ENCODE results near the gene RGPD8. TPM values are rescaled to one million over a fixed set of nuclear protein-coding genes. Genes with fewer than 3 reads are reported as not detected.

The RGPD8 gene
- total and polyA plus RNA-seq, 7 donors = 0.23 to 34.1 (median 16.1) TPM

GRCh38 chr2:112465382-112465781 is 31.9 kb upstream of the RGPD8 start:
- no peaks in the 10 kb centered on the region for H3K4me1 ChIP-seq
- no peak for TF ChIP-seq CTCF (IDR thresholded peaks at IDR 0.05)
- no peak for TF ChIP-seq EP300 (IDR thresholded peaks at IDR 0.05)
- TF ChIP-seq POLR2A (IDR thresholded peaks at IDR 0.05) = no peak
- no peak for TF ChIP-seq POLR2AphosphoS5 (IDR thresholded peaks at IDR 0.05)
- H3K4me3 ChIP-seq = no peak overlapping the region
- DNase-seq = no peak
- H3K27me3 ChIP-seq = no peaks in the 10 kb centered on the region
- 74% methylated on average over 3 of the region's 3 CpGs for WGBS, 2 donors
- H3K36me3 ChIP-seq = no peaks in the 10 kb centered on the region
- intact Hi-C loops (cut with DNase I) = no loop called here
- no peak overlapping the region for H3K27ac ChIP-seq
- no peaks in the 10 kb centered on the region for H3K9me3 ChIP-seq

DNA sequence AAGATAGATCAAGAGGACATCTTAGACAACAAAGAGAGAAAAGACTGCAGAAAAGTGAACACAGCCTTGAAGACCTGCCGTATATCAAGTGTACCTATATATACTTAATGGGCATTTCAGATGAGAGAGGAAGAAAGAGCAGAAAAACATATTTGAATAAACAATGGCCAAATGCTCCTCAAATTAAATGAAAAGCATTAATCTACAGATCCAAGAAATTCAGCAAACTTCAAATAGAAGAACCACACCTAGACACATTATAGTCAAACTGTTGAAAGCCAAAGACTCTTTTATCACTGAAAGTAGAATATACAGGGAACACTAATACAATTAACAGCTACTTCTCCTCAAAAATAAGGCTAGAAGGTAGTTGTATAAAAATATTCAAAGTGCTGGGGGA is 29.8 kb upstream of the RGPD8 start:
- intact Hi-C loops (cut with DNase I) = no loop called here
- DNase-seq = no peak
- TF ChIP-seq EP300 (IDR thresholded peaks at IDR 0.05) (no peak), CTCF (IDR thresholded peaks at IDR 0.05) (no peak), POLR2A (IDR thresholded peaks at IDR 0.05) (no peak), POLR2AphosphoS5 (IDR thresholded peaks at IDR 0.05) (no peak)

GRCh38 chr2:112462178-112462577 is 28.7 kb upstream of the RGPD8 start:
- WGBS, 2 donors = 76 to 80% methylated on average over 5 of the region's 5 CpGs
- TF ChIP-seq EP300 (IDR thresholded peaks at IDR 0.05) (no peak), POLR2A (IDR thresholded peaks at IDR 0.05) (no peak), POLR2AphosphoS5 (IDR thresholded peaks at IDR 0.05) (no peak), CTCF (IDR thresholded peaks at IDR 0.05) (no peak)
- intact Hi-C loops (cut with DNase I) = no loop called here
- Histone ChIP-seq H3K27ac (no peak overlapping the region), H3K9me3 (no peaks in the 10 kb centered on the region), H3K36me3 (no peaks in the 10 kb centered on the region), H3K4me1 (no peaks in the 10 kb centered on the region), H3K4me3 (no peak overlapping the region), H3K27me3 (no peaks in the 10 kb centered on the region)
- no peak for DNase-seq

More for the DNA sequence above, 29.8 kb upstream of the RGPD8 start:
- no peak overlapping the region for H3K27ac ChIP-seq
- H3K4me3 ChIP-seq = no peak overlapping the region
- H3K36me3 ChIP-seq = no peaks in the 10 kb centered on the region
- no peaks in the 10 kb centered on the region for H3K27me3 ChIP-seq
- H3K4me1 ChIP-seq = no peaks in the 10 kb centered on the region
- no peaks in the 10 kb centered on the region for H3K9me3 ChIP-seq
- 92 to 94% methylated on average over 1 of the region's 1 CpG for WGBS, 2 donors

DNA sequence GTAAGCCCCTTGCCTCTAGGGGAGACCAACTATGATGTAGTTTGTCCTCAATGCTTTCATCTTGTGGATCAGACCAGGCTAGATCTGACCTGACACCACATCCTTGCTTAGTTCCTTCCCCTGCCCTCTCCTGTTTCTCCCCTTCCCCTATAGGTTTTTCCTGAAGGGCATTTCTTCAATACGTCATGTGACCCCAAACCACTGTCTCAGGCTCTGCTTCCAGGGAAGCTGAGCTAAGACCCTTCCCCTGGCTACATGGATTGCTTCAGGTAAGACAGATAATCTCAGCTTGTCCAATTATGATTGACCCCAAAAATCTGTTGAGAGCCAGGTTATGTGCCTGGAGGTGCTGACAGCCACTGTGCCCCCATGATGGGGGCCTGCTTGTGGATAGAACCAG is 25.9 kb upstream of the RGPD8 start:
- Histone ChIP-seq H3K27me3 (no peaks in the 10 kb centered on the region), H3K4me1 (no peaks in the 10 kb centered on the region), H3K27ac (no peak overlapping the region), H3K36me3 (no peaks in the 10 kb centered on the region), H3K9me3 (no peaks in the 10 kb centered on the region), H3K4me3 (no peak overlapping the region)
- no peak for DNase-seq
- TF ChIP-seq EP300 (IDR thresholded peaks at IDR 0.05) (no peak), POLR2AphosphoS5 (IDR thresholded peaks at IDR 0.05) (no peak), CTCF (IDR thresholded peaks at IDR 0.05) (no peak), POLR2A (IDR thresholded peaks at IDR 0.05) (no peak)
- 85 to 93% methylated on average over 1 of the region's 1 CpG for WGBS, 2 donors
- intact Hi-C loops (cut with DNase I) = no loop called here

DNA sequence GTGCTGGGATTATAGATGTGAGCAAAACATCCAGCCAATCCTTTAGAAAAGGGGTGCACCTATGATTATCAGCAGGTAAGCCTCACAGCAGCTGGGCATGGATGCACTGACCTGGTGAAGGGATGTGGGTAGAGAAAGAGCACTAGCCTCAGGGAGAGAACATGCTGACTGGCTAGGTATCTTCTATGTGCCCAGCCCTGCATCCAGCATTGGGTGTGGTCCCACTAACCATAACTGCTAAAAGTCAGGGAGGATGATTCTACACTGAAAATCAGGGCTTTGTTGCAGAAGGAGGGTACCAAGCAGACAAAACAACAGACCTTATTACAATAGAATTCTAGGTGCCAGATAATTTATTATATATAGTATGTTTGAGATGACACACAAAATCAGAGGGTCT is 21.1 kb upstream of the RGPD8 start:
- Histone ChIP-seq H3K4me3 (no peak overlapping the region), H3K4me1 (no peaks in the 10 kb centered on the region), H3K27ac (no peak overlapping the region), H3K9me3 (peaks cover 0 to 4% (median 1%) of the 10 kb centered on the region in 4 donors), H3K27me3 (no peaks in the 10 kb centered on the region), H3K36me3 (no peaks in the 10 kb centered on the region)
- intact Hi-C loops (cut with DNase I) = no loop called here
- TF ChIP-seq POLR2AphosphoS5 (IDR thresholded peaks at IDR 0.05) = no peak
- TF ChIP-seq CTCF (IDR thresholded peaks at IDR 0.05) = no peak
- TF ChIP-seq EP300 (IDR thresholded peaks at IDR 0.05) = no peak
- TF ChIP-seq POLR2A (IDR thresholded peaks at IDR 0.05) = no peak
- DNase-seq = no peak
